IPS-18a (cell line): Measurements from ENCODE around the gene ITPK1.
A peak's percentile ranks its signal among the peaks of the same experiment; 100 is the strongest.

ENCODE experiments used
- H3K27ac ChIP-seq: one replicate; pipeline ENCODE4 v1.5.1; 2013; ENCODE audit warnings: low read length
- H3K27me3 ChIP-seq: one replicate; pipeline ENCODE4 v1.6.1; 2013; ENCODE audit warnings: mild to moderate bottlenecking, low read length; ENCODE audit not compliant: control insufficient read depth, insufficient read depth
- H3K36me3 ChIP-seq: one replicate; pipeline ENCODE4 v1.6.1; 2013; ENCODE audit warnings: low read depth, low read length; ENCODE audit not compliant: control insufficient read depth
- H3K4me1 ChIP-seq: one replicate; pipeline ENCODE4 v1.6.1; 2013; ENCODE audit warnings: low read depth, low read length; ENCODE audit not compliant: control insufficient read depth
- H3K4me3 ChIP-seq: one replicate; pipeline ENCODE4 v1.5.1; 2013; ENCODE audit warnings: low read length
- H3K9ac ChIP-seq: one replicate; pipeline ENCODE4 v1.6.1; 2013; ENCODE audit warnings: mild to moderate bottlenecking, low read length, moderate library complexity
- H3K9me3 ChIP-seq: one replicate; pipeline ENCODE4 v1.6.1; 2013; ENCODE audit warnings: low read depth, low read length; ENCODE audit not compliant: control insufficient read depth

Gene ITPK1

DNA sequence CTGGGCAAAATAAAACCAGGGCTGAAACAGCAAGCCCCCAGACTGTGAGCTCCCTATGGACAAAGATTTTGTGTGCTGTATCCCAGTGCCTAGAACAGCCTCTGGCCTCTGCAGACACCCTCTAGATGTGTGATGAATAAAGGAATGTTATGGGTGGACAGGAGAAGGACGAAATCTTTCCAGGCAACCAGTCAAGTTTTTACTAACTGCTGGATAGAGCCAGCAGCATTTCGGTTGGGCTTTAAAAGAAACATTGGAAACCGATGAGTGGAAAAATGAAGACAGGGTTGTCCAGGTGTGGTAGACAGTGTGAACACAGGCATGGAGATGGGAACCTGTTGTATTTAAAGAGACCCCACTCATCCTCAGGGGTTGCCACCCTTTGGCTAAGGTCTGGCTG, 188.8 kb downstream of the ITPK1 start:
- Histone ChIP-seq H3K36me3 (peaks cover 5% of the 10 kb centered on the region), H3K4me1 (peaks cover 15% of the 10 kb centered on the region), H3K4me3 (no peak overlapping the region), H3K27me3 (peaks cover 11% of the 10 kb centered on the region), H3K9ac (no peak overlapping the region), H3K27ac (no peak overlapping the region), H3K9me3 (no peaks in the 10 kb centered on the region)

DNA sequence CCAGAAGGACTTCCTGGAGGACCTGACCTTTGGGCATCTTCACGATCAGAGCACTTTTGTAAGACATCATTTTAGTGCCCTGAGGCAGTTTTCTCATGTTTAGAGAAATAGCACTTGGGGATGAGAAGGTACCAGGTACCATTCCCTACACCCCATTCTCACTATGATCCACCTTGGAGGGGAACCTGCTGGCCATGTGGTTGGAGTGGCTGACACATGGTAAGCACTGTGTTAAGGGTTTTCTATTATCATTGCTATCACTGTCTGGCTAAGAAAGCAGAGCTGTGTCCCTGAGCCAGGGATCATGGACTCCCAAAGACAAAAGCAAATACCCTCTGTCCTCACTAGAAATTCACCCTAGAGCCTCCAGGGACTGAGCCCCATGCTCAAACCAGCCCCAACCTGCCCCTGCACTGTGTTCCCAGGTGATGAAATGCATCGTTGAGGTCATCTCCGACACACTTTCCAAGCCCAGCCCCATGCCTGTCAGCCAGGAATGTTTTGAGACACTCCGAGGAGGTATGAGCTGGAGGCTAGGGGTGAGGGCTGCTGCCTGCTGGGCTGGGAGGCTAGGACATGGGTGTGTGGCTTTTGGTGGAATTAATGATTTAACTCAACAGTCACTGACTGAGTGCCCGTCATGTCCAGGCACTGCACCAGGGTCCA, 189.4 kb downstream of the ITPK1 start:
- no peaks in the 10 kb centered on the region for H3K9me3 ChIP-seq
- H3K9ac ChIP-seq = no peak overlapping the region
- peaks cover 5% of the 10 kb centered on the region for H3K36me3 ChIP-seq
- no peak overlapping the region for H3K4me3 ChIP-seq
- H3K27ac ChIP-seq = no peak overlapping the region
- peaks cover 15% of the 10 kb centered on the region for H3K4me1 ChIP-seq
- peaks cover 17% of the 10 kb centered on the region for H3K27me3 ChIP-seq

- peaks cover 15% of the 10 kb centered on the region for H3K4me1 ChIP-seq
- H3K9me3 ChIP-seq = no peaks in the 10 kb centered on the region
- no peak overlapping the region for H3K9ac ChIP-seq
- H3K27me3 ChIP-seq = peaks cover 23% of the 10 kb centered on the region
- H3K4me3 ChIP-seq = no peak overlapping the region
- H3K36me3 ChIP-seq = peaks cover 5% of the 10 kb centered on the region
- H3K27ac ChIP-seq = no peak overlapping the region
These were observed 190.3 kb downstream of the ITPK1 start for GRCh38 chr14:92925446-92925845.

- Histone ChIP-seq H3K4me1 (peaks cover 15% of the 10 kb centered on the region), H3K9ac (peak overlapping the region; percentile 58), H3K36me3 (peaks cover 5% of the 10 kb centered on the region), H3K4me3 (peak overlapping the region; percentile 66), H3K27ac (no peak overlapping the region), H3K27me3 (peaks cover 23% of the 10 kb centered on the region), H3K9me3 (no peaks in the 10 kb centered on the region)
These were observed 191.5 kb downstream of the ITPK1 start for GRCh38 chr14:92924247-92924646.

GRCh38 chr14:92923744-92924103, 192.0 kb downstream of the ITPK1 start:
- no peaks in the 10 kb centered on the region for H3K9me3 ChIP-seq
- peaks cover 15% of the 10 kb centered on the region for H3K4me1 ChIP-seq
- peak overlapping the region; percentile 66 for H3K4me3 ChIP-seq
- peak overlapping the region; percentile 58 for H3K9ac ChIP-seq
- H3K36me3 ChIP-seq = peaks cover 5% of the 10 kb centered on the region
- H3K27ac ChIP-seq = no peak overlapping the region
- peaks cover 23% of the 10 kb centered on the region for H3K27me3 ChIP-seq

DNA sequence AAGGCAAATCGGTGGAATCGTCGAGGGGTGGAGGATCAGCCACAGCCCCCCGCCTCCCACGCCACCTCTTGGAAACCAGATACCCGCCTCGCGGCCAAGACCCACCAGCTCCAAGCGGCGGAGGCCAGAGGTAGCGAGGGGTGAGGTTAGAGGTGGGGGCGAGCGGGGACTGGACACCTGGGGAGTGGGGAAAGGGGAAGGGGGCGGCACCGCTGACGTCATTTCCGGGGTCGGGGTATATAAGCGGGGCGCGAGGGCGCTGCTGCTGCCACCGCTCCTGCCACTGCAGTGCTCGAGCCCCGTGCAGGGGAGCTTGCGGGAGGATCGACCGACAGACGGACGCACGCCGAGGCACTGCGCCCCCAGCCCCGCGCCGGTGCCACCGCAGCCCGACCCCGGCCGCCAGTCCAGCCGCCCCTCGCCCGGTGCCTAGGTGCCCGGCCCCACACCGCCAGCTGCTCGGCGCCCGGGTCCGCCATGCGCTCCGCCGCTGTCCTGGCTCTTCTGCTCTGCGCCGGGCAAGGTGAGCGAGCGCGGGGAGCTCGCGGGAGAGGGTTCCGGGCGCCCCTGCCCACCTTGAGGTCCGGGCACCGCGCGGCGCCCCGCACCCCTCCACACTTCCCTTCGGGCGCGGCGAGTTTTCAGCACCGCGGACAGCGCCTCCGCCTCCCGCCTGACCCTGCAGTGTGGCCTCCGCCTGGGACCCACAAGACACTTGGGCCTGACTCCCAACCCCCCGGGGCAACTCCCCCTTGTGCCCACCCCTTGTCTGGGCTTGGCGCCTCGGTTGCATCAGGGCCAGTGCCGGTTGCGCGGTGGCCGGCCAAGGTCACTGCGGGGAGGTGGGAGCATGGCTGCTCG, 192.6 kb downstream of the ITPK1 start, which contains the start of gene CHGA:
Gene CHGA, plus strand, starts transcription at position 268 of the 861 bp plus-strand sequence. Its CDS starts 210 bp downstream, at position 478.
- Histone ChIP-seq H3K4me1 (peaks cover 15% of the 10 kb centered on the region), H3K4me3 (peak within 1 kb of the TSS; percentile 66)

GRCh38 chr14:92922155-92922735, 193.5 kb downstream of the ITPK1 start:
- no peaks in the 10 kb centered on the region for H3K9me3 ChIP-seq
- H3K4me3 ChIP-seq = peak overlapping the region; percentile 66
- H3K4me1 ChIP-seq = peaks cover 15% of the 10 kb centered on the region
- no peak overlapping the region for H3K27ac ChIP-seq
- peaks cover 23% of the 10 kb centered on the region for H3K27me3 ChIP-seq
- H3K9ac ChIP-seq = peak overlapping the region; percentile 19
- H3K36me3 ChIP-seq = no peaks in the 10 kb centered on the region

More for the DNA sequence above, 192.6 kb downstream of the ITPK1 start, which contains the start of gene CHGA:
- peaks cover 23% of the 10 kb centered on the region for H3K27me3 ChIP-seq
- no peaks in the 10 kb centered on the region for H3K9me3 ChIP-seq
- H3K9ac ChIP-seq = peak within 1 kb of the TSS; percentile 58
- peaks cover 5% of the 10 kb centered on the region for H3K36me3 ChIP-seq
- no peak within 1 kb of the TSS for H3K27ac ChIP-seq

GRCh38 chr14:92920001-92920400, 195.7 kb downstream of the ITPK1 start:
- Histone ChIP-seq H3K27me3 (peaks cover 23% of the 10 kb centered on the region), H3K9me3 (no peaks in the 10 kb centered on the region), H3K27ac (no peak overlapping the region), H3K4me1 (peaks cover 12% of the 10 kb centered on the region), H3K4me3 (no peak overlapping the region), H3K36me3 (no peaks in the 10 kb centered on the region), H3K9ac (no peak overlapping the region)

GRCh38 chr14:92917956-92918355, 197.8 kb downstream of the ITPK1 start:
- peaks cover 2% of the 10 kb centered on the region for H3K4me1 ChIP-seq
- H3K4me3 ChIP-seq = no peak overlapping the region
- peaks cover 19% of the 10 kb centered on the region for H3K27me3 ChIP-seq
- H3K36me3 ChIP-seq = no peaks in the 10 kb centered on the region
- H3K9me3 ChIP-seq = no peaks in the 10 kb centered on the region
- no peak overlapping the region for H3K9ac ChIP-seq
- H3K27ac ChIP-seq = no peak overlapping the region

GRCh38 chr14:92917041-92917940, 198.4 kb downstream of the ITPK1 start:
- Histone ChIP-seq H3K27me3 (peaks cover 15% of the 10 kb centered on the region), H3K4me3 (no peak overlapping the region), H3K27ac (no peak overlapping the region), H3K4me1 (no peaks in the 10 kb centered on the region), H3K9ac (no peak overlapping the region), H3K9me3 (no peaks in the 10 kb centered on the region), H3K36me3 (no peaks in the 10 kb centered on the region)

- H3K4me3 ChIP-seq = no peak overlapping the region
- H3K27me3 ChIP-seq = peaks cover 6% of the 10 kb centered on the region
- H3K27ac ChIP-seq = no peak overlapping the region
- no peaks in the 10 kb centered on the region for H3K9me3 ChIP-seq
- no peak overlapping the region for H3K9ac ChIP-seq
- no peaks in the 10 kb centered on the region for H3K4me1 ChIP-seq
- H3K36me3 ChIP-seq = no peaks in the 10 kb centered on the region
These were observed 199.5 kb downstream of the ITPK1 start for GRCh38 chr14:92916201-92916600.
